Adipocyte (in vitro differentiated cells): ENCODE measurements around the gene PERM1.

ENCODE experiments used
- DNase-seq: peaks from one replicate; pipeline ENCODE4 v3.0.0-alpha.2; 2015; ENCODE audit warnings: low read depth
- H3K27me3 ChIP-seq: replicated peaks from 2 replicates; pipeline ENCODE4 v1.7.0; 2013; ENCODE audit warnings: mild to moderate bottlenecking, low read length, moderate library complexity; ENCODE audit not compliant: control insufficient read depth, insufficient read depth
- H3K36me3 ChIP-seq: 2 replicates; pipeline ENCODE4 v1.7.0; 2013; ENCODE audit warnings: low read length, mild to moderate bottlenecking, moderate library complexity; ENCODE audit not compliant: control insufficient read depth, insufficient read depth, severe bottlenecking
- H3K4me1 ChIP-seq: 2 replicates; pipeline ENCODE4 v1.7.0; 2013; ENCODE audit warnings: mild to moderate bottlenecking, low read length, moderate library complexity; ENCODE audit not compliant: control insufficient read depth, insufficient read depth
- H3K4me3 ChIP-seq: 2 replicates; pipeline ENCODE4 v1.7.0; 2013; ENCODE audit warnings: mild to moderate bottlenecking, low read length, moderate library complexity
- H3K9ac ChIP-seq: 2 replicates; pipeline ENCODE4 v1.7.0; 2013; ENCODE audit warnings: mild to moderate bottlenecking, low read length, moderate library complexity
- H3K9me3 ChIP-seq: 2 replicates; pipeline ENCODE4 v1.7.0; 2013; ENCODE audit warnings: mild to moderate bottlenecking, low read length, moderate library complexity; ENCODE audit not compliant: control insufficient read depth

The PERM1 gene

GRCh38 chr1:973459-974292 is 8.2 kb downstream of the PERM1 start:
- no peak overlapping the region for H3K4me3 ChIP-seq
- H3K36me3 ChIP-seq: no peaks in the 10 kb centered on the region
- peaks cover 31% of the 10 kb centered on the region for H3K27me3 ChIP-seq
- no peak for DNase-seq
- H3K9ac ChIP-seq: no peak overlapping the region
- H3K9me3 ChIP-seq: no peaks in the 10 kb centered on the region
- H3K4me1 ChIP-seq: no peaks in the 10 kb centered on the region

GRCh38 chr1:972726-973458 is 9.0 kb downstream of the PERM1 start:
- Histone ChIP-seq H3K36me3 (no peaks in the 10 kb centered on the region), H3K4me1 (no peaks in the 10 kb centered on the region), H3K27me3 (peaks cover 39% of the 10 kb centered on the region)

GRCh38 chr1:971751-972506 is 10.0 kb downstream of the PERM1 start:
- H3K27me3 ChIP-seq: peaks cover 45% of the 10 kb centered on the region
- no peaks in the 10 kb centered on the region for H3K4me1 ChIP-seq
- DNase-seq: no peak

More at GRCh38 chr1:972726-973458, 9.0 kb downstream of the PERM1 start:
- Histone ChIP-seq H3K9me3 (no peaks in the 10 kb centered on the region), H3K4me3 (no peak overlapping the region), H3K9ac (no peak overlapping the region)
- DNase-seq: no peak

GRCh38 chr1:970973-971730 is 10.7 kb downstream of the PERM1 start:
- no peak overlapping the region for H3K9ac ChIP-seq
- H3K36me3 ChIP-seq: no peaks in the 10 kb centered on the region
- no peaks in the 10 kb centered on the region for H3K4me1 ChIP-seq
- no peak overlapping the region for H3K4me3 ChIP-seq
- H3K9me3 ChIP-seq: no peaks in the 10 kb centered on the region
- peaks cover 42% of the 10 kb centered on the region for H3K27me3 ChIP-seq
- DNase-seq: no peak

More at GRCh38 chr1:971751-972506, 10.0 kb downstream of the PERM1 start:
- Histone ChIP-seq H3K9ac (no peak overlapping the region), H3K4me3 (no peak overlapping the region), H3K36me3 (no peaks in the 10 kb centered on the region), H3K9me3 (no peaks in the 10 kb centered on the region)

- no peak overlapping the region for H3K9ac ChIP-seq
- H3K36me3 ChIP-seq: no peaks in the 10 kb centered on the region
- H3K4me3 ChIP-seq: no peak overlapping the region
- H3K27me3 ChIP-seq: peaks cover 38% of the 10 kb centered on the region
- DNase-seq: no peak
- H3K9me3 ChIP-seq: no peaks in the 10 kb centered on the region
- no peaks in the 10 kb centered on the region for H3K4me1 ChIP-seq
These were observed 11.5 kb downstream of the PERM1 start for GRCh38 chr1:970242-970972.

- H3K4me3 ChIP-seq: no peak overlapping the region
These were observed 12.5 kb downstream of the PERM1 start for GRCh38 chr1:969260-969855.

GRCh38 chr1:967466-968343 is 14.2 kb downstream of the PERM1 start:
- peaks cover 23% of the 10 kb centered on the region for H3K27me3 ChIP-seq

More at GRCh38 chr1:969260-969855, 12.5 kb downstream of the PERM1 start:
- no peaks in the 10 kb centered on the region for H3K9me3 ChIP-seq
- H3K27me3 ChIP-seq: peaks cover 29% of the 10 kb centered on the region
- no peaks in the 10 kb centered on the region for H3K36me3 ChIP-seq
- no peaks in the 10 kb centered on the region for H3K4me1 ChIP-seq
- no peak for DNase-seq
- H3K9ac ChIP-seq: no peak overlapping the region

GRCh38 chr1:966704-967300 is 15.1 kb downstream of the PERM1 start:
- DNase-seq: peak; percentile 87
- H3K27me3 ChIP-seq: peaks cover 23% of the 10 kb centered on the region
- no peaks in the 10 kb centered on the region for H3K36me3 ChIP-seq

More at GRCh38 chr1:967466-968343, 14.2 kb downstream of the PERM1 start:
- H3K4me1 ChIP-seq: no peaks in the 10 kb centered on the region
- no peak overlapping the region for H3K9ac ChIP-seq
- H3K36me3 ChIP-seq: no peaks in the 10 kb centered on the region
- H3K9me3 ChIP-seq: no peaks in the 10 kb centered on the region
- no peak for DNase-seq
- no peak overlapping the region for H3K4me3 ChIP-seq

GRCh38 chr1:966135-966703 is 15.7 kb downstream of the PERM1 start, which contains the start of gene PLEKHN1:
Gene PLEKHN1 (plus strand): TSS chr1:966482. CDS start chr1:966532, 50 bp downstream.
- Histone ChIP-seq H3K4me3 (peak within 1 kb of the TSS; percentile 82), H3K9ac (peak within 1 kb of the TSS; percentile 76), H3K9me3 (no peaks in the 10 kb centered on the region), H3K36me3 (no peaks in the 10 kb centered on the region), H3K27me3 (peaks cover 23% of the 10 kb centered on the region), H3K4me1 (no peaks in the 10 kb centered on the region)
- no peak for DNase-seq

More at GRCh38 chr1:966704-967300, 15.1 kb downstream of the PERM1 start:
- Histone ChIP-seq H3K9me3 (no peaks in the 10 kb centered on the region), H3K4me1 (no peaks in the 10 kb centered on the region), H3K9ac (peak overlapping the region; percentile 76), H3K4me3 (peak overlapping the region; percentile 82)
